Raji (cell line): ENCODE data around the gene ASB6.

Experiments used
- POLR2A ChIP-seq: IDR thresholded peaks from 2 replicates; pipeline ENCODE4 v1.6.1; 2011; ENCODE audit warnings: low read depth, low read length, control low read depth; ENCODE audit not compliant: insufficient read depth

Gene ASB6

DNA sequence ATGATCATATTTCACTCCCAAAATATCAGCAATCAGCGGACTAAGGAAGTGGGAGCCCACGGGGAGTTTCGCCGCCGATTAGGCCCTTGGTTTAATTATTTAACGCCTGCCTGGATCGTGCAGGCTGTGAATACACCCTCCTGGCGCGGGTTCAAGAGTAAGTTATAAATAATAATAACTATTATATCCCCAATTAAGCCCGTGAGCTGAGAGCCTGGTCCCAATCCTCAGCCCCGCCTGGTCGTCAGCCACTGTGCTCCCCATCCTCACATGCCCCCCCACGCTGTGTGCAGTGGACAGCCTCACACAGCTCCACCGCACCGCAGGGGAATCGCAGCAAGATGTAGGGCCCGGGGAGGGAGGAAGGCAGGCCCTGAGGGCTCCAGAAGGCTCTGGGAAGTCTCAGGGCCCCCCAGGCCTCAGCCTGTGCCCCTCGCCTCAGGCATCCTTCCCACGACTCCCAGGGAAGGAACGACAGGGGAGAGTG is 12.6 kb upstream of the ASB6 start:
- no peak for TF ChIP-seq POLR2A

DNA sequence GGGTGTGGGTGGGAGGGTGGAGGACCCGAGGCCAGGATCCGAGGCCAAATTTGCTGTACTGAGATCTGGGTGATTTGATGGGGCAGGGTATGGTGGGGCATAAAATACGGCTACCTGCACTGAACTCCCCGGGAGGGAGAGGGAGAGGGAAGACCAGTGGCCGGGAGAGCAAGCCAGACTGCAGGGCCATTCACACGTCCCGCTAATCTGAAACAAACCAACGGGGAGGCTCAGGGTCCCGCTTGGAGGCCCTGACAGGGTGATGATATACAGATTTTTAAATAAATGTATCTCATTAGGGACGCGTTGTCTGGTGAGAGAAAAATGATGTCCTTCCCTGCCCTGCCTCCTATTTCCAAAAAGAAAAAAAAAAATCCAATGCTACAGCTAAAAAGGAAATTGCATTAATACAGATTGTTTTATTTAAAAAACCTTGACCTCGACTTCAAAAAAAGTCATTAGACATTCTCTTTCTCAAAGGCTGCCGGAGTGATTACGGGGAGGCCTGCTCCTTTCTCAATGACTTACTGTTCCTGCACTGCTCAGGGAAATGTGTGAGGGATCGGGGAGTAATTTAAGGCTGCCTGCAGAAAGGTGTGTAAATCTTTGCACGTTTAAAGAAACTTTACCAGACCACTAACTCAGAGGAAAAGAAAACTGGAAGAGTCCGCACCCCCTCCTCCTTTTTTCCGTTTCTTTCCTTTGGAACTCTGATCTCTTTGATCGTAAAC is 12.0 kb upstream of the ASB6 start:
- TF ChIP-seq POLR2A = no peak

DNA sequence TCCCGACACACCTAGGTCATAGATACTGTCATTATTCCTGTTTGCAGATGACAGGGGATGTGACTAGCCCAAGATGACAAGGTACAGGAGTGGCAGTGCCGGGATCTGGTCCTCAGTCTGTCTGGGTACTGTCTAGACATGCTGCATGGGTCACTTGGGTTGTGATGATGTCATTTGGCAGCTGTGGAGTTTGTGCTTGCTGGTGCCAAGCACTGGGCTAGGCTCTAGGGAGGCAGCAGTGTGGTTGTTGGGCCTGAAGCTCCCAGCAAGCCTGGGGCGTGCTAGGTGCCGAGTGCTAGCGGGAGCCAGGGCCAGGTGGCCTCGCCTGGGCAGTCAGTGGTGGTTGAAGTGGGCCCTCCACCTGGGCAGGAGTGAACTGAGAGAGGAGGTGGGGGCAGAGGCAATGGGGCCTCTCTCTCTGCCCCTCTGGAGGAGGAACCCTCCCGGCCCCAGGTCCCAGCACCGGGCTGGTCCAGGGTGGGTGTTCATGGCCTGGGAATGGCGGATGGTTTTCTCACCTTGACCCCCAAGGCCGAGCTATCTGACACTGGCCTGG is 8.8 kb upstream of the ASB6 start:
- no peak for TF ChIP-seq POLR2A

DNA sequence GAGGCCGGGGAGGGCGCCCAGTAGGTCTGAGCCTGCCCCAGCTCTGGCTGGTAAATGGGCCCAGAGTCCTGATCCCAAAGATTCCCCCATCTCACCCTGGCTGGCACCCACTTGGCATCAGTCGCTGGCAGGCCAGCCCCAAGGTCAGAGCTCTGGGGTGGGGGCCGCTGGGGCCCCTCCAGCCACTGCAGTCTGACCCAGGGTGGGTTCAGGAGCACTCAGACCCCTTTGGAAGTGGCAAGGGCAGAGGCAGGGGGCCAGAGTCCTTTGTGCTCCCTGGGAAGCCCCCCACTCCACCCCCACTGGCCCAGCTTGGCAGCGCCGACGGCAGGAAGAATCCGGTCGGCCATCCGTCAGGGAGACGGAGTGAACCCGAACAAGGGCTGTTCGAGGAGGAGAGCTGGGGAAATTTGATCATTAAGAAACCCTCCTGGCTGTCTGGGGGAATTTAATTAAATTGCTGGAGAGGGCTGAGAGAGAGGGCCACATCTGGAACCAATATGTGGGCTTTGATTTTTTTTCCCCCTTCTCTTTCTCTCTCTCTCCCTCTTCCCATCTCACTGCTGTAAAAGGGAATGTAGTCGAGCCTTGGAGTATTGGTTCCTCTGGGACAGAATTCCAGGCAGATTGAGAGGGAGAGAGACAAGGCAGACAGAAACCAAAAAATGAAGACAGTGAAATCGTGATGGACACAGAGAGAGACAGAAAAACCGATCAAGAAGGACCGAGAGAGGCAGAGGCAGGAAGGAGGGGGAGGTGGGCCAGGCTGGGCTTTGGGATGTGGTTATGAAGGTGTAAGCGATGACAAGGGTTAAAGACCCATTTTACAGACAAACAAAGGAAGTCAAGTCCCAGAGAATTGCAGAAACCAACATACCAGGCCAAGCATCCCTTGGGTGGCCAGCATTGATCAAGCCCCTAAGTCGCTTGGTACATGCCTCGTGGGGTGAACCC is 8.1 kb upstream of the ASB6 start:
- TF ChIP-seq POLR2A = no peak

DNA sequence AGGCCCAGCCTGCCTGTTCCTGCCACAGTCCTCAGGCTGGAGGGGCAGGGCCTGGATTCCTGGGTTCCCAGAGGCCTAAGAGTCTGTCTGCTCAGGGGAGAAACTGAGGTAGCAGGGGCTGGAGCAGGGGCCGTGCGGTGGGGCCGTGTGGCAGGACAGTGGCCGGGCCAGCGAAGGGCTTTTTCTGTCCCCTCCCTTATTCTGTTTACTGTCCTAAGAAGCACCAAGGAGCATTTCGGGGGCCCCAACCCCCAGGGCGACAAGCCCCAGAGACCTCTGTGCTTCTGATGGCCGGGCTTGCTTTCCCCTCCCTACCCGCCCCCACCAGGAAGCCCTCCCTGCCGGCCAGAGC is 6.8 kb upstream of the ASB6 start:
- TF ChIP-seq POLR2A = no peak

DNA sequence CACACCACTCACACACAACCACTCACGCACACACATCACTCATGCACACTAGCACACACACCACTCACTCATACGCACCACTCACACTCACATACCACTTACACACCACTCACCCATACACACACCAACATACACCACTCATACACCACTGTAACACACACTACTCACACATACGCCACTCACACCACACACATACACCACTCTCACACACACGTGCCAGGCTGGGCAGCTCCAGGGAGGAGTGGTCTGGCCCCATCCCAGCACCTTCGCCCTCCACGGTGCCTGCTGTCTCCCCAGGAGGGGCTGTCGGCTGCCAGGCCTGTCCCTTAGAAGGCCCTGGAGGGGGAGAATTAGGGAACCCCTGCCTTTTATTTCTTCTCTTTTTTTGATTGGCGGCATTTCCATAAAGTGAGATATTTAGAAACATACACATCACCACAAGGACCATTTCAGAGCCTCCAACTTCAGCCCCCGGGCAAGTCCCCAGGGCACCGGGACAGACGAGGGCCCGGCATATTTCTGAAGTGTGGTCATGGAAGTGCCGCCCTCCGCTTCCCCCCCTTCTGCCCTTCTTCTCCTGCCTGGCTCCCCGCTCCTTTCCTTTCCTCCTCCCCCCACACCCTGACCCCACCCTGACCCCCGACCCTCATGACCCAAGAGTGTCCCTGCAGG is 6.3 kb upstream of the ASB6 start:
- no peak for TF ChIP-seq POLR2A

DNA sequence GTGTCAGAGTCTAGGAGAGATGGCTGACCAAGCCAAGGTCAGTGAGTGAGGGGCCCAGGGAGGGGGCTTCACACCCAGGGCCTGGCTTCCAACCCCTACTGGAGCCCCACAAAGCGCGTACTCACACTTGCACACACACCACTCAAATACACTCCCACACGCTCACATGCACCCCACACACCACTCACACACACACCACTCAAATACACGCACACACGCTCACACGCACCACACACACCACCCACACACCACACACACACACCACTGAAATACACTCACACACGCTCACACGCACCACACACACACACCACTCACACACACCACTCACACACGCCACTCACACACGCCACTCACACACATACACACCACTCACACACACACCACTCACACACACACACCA is 5.7 kb upstream of the ASB6 start:
- no peak for TF ChIP-seq POLR2A

DNA sequence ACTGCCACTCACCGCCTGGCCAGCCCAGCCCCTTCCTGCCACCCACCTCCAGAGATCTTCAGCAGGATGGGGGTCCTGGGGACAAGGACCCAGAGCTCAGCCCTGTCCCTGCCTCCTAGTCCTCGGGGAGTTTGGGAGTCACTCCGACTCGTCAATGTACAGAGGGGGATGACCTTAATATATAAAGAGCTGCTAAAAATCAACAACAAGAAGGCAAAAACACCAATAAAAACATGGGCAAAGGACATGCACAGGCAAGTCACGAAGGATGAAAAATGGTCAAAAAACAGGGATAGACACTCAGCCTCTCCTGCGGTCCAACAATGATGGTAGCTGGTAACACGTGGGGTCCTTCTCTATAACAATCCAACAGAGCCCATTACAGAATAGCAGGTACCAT is 4.7 kb upstream of the ASB6 start:
- no peak for TF ChIP-seq POLR2A

DNA sequence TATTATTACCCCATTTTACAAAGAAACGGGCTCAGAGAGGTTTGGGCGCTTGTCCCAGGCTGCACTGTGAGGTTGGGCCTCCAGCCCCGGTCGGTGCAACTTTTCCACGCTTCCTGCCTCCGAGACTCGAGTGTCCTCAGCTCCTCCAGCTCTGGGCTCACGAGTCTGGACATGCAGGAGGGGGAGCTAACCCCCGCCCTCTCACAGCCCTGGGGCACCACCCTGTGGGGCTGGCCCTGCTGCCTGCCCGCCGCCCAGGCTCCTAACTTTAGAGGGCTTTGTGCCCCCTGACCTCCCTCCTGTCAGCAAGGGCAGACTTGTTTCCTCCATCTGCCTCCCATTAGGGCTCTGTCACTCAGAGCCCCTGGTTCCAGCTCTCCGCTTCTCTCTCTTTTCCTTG is 4.3 kb upstream of the ASB6 start:
- no peak for TF ChIP-seq POLR2A

DNA sequence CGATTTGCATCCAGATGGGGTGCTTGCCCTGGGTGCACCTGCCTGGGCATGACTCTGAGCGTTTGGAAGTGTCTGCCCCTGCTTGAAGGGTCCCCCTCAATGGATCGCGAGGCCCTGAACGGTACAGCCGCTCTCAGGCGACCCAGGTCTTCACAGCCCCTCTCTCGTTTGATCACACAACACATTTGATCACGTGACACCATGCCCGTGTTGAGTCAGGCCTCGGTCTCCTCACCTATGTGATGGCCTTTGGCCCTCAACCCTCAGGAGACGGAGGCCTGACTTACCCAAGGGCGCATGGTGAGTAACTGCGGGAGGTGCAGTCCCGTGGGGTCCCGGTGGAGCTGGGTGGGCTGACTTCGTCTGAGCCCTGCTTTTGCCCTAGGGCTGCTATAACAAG is 3.0 kb upstream of the ASB6 start:
- no peak for TF ChIP-seq POLR2A

DNA sequence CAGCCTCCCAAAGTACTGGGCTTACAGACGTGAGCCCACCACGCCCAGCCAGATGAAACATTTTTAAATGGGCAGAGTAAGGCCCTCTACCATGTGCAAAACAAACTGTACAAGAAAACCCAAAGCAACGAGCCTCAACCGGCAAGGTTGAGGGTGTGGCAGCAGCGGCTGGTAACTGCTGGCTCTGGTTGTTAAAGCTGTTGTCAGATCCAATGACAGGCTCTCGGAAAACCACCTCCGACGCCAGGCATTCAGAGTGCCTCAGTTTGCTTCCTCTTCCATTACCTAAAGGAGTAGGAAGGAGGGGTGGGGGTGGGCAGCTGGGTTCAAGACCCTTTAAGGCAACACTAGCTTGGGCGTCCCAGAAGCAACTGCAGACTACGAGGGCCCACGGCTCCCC is 2.4 kb upstream of the ASB6 start:
- TF ChIP-seq POLR2A = no peak

DNA sequence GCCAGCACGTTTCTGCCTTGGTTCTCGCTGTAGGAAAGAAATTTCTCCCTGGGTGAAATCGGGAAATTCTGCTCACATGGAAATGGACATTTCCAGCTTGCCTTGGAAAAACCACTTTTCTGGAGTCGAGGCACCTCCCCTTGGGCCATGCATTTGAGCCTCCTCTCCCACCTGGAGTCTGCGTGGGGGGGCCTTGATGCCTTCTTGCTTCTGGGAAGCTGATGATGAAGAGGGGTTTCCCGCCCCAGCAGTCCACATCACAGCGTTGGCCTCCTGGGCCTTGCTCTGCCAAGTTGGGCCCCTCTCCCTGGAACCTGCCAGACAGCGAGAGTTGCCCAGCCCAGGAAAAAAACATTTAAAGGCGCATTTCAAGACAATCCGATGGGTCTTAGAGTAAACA is 1.8 kb upstream of the ASB6 start:
- no peak for TF ChIP-seq POLR2A

DNA sequence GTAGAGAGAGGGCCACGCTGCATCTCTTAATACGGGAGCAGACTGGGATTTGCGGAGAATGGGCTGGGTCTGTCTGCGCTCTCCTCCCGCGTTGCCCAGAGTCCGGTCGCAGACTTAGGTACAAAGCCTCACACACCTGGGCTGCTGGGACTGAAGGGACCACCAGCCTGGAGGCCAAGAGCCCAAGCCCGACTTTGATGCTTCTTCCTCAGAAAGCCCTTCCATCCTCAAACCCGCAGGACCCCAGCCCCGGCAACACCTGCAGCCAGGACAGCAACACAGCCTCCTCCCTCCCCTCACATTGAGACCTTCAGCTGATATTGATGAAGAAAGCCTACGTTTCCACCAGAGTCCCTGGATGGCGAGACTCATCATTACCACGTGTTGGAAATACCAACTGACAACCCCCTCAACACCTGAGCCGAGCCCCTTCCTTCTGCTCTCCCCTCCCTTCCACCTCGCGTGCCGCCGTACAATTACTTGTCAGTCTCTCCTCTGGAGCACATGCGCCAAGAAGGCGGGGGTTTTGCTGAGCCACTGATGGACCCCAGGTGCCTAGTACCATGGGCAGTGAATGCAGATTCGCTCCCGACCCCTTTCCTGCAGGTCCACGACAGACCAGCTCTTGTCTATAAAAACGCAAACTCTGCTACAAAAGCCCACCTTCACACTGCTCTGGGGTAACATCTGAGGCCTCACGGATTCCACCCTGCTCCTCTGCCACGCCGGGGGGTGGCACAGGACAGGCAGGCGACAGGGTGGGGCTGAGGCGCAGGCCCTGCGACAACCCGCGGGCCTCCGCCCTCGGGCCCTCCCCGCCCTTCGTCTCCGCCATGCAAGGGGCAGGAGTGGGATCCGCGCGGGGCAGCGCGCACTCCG is 841 bp downstream of the ASB6 start:
- no peak for TF ChIP-seq POLR2A

DNA sequence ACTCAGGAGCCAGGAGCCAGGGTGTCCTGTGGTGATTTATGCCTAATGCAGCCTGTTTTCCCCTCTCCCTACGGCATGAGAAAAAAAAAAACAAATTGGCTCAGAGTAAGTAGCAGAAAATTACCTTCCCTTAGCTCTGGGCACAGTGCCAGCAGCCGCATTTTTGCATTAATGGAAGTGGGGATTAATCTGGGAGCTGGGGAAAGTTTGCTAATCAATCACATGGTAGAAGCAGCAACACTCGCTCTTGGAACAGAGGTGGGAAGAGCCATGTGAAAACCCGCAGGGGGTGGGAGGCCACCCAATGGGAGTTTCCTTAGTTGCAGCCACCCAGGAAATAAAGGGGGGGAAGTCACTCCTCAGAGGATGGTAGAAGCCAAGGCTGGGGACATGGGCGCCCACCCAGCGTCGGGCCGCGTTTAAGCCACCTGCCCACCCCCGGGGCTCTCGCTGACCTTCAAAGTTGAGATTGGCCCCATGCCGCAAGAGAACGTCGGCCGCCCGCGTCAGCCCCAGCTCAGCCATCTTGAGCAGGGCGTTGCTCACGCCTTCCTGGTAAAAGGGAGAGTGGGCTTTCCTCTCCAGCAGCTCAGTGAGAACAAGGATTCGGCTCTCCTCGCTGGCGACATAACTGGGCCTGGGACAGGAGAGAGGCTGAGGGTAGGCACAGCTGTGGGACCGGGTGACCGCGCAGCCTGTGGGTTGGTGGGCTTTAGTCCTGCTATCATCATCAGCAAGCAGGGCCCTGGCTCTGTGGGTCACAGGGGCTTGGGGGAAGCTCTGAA is 1.7 kb downstream of the ASB6 start:
- no peak for TF ChIP-seq POLR2A

DNA sequence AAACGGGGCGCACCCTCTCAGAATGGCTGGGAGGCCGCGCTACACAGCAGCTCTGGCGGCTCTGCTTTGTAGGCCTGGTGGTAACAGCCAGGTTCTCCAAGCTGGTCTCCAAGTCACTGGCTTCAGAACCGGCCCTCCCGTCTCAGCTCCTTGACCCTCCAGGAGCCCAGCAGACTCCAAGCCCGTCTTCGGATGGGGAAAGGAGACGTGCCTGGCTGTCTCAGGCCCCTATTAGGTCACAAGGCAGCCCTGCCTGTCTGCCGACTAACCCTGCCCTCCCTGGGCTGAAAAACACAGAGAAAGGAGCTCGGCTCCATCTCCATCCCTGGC is 2.2 kb downstream of the ASB6 start:
- no peak for TF ChIP-seq POLR2A
